ENCODE data around the gene CHRNE.
A peak's percentile ranks its signal among the peaks of the same experiment; 100 is the strongest.
"Not testable (repeated sequence)": the region's sequence is repeated elsewhere in the genome, so short reads cannot be mapped to it uniquely, and the experiment has no call there.

Gene CHRNE

DNA sequence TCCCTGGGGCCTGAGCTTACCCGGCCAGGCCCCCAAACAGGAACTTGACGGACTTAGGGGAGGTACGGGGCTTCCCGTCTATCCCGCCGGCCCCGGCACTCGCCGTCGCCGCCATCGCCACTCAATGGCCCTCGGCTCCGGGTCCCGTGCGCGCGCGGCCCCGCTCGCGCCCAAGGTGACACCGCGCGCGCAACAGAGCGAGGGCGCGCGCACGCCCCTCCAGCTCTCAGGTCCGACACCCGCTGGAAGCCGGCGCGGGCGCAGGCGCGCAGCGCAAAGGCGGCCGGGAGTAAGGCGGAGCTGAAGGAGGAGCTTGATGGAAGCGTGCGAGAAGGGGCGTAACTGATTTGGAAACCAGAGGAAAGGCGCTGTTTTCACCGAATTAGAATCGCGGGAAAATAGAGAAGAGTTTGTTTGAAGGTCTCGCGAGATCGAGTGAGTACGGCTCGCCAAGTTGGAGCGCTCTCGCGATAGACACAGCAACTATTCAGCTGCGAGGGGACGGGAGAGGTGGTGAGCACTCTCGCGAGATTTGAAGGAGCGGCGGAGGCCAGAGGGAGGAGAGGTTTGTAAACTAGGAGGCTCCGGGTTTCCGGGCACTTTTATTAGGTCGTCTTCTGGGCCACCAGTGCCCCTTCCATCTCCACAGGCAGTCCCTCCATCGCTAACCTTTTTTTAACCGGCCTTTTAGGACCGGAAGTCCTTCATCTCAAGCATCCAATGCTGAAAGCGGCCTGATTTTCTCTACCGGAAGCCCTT is 37.1 kb upstream of the CHRNE start, which contains the start of the genes RNF167 and SLC25A11:
RNF167 (plus strand) TSS at position 473 of the 759 bp plus-strand sequence. CDS start 642 bp downstream, outside the sequence.
SLC25A11 (minus strand) TSS at position 251 of the 759 bp plus-strand sequence; CDS start at position 115, 136 bp downstream.
- DNase-seq (ENCODE audit: low spot score) = peak; percentile 100

DNA sequence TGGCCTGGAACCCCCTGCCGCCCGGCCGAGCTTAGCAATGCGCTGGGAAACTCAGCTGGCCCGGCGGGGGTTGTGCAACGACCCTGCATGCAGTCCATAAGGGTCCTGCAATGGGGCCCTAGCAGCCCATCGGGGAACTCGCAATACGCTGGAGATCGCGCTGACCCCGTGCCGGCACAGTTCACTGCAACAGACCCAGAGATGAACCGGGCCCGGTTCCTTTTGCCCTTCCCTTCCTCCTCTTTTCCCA is 36.6 kb upstream of the CHRNE start:
- DNase-seq (ENCODE audit: low spot score) = no peak

DNA sequence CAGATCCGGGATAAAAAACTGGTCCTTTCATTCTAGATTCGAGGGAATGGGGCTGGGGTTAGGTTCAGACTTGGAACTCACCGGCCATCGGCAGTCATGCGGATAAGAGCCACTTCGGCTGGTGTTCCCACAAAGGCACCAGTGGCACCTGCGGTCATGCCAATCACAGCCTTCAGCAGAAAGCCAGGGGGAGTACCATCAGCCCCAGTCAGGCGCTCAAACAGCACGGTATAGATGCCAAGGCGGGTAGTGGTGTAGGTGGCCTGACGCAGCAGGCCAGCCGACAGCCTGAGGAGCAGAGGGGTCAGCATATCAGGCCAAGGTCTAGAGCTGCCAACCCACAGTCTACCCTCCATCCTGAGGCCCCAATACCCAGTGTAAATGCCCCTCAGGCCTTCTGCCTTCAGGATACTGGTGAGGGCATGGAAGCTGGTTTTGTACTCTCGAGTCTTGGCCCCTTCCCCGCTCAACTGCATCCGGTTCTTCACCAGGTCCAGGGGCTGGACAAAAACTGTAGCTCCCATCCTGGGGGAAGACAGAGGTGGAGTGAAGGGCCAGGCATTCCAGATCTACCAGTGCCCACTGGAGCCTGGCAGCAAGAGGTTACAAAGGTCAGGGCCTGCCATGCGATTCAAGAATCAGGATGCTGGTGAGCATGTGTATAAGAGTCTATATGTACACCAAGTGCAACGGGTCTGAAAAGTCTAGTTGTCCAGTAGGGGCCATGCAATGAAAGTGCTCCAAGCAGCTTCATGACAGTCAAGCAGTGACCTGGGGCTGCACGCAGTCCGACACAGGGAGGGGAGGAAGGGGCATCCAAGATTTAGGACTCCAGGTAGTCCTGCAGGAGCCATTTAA is 36.0 kb upstream of the CHRNE start:
- DNase-seq (ENCODE audit: low spot score) = no peak

DNA sequence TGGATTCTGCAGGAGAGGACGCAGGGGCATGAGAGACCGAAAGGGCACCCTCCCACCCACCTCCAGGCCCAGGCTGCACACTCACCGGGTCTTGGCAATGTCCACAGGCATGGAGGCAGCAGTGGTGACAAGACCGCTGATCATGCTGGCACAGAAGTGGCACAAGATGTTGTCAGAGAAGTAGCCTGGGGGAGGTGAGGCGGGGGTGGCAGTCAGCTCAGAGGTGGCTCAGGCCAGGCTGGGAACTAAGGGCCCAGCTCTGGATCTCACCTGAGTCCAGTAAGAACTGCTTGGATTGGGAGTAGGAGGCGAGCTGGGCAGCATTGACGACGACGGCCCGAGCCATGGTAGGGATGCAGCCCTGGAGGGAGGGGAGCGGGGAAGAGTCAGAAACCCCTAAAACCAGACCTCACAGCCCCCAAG is 35.2 kb upstream of the CHRNE start:
- DNase-seq (ENCODE audit: low spot score) = no peak

DNA sequence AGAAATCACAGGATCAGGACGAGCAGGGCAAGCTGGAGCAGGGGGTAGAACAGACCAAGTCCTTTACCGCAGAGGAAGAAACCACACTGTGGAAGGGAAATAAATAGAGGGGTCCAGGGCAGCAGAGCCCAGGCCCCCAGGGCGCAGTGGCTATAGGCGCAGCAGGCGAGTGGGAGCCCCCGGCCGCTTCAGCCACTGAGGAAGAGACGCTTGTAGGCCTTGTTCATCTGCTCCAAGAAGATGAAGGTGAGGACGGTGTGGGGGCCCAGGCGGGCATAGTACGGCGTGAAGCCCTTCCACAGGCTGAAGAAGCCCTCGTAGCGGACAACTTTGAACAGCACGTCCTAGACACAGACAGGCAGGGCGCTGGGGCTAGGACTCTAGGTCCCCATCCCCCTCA is 34.7 kb upstream of the CHRNE start:
- no peak for DNase-seq (ENCODE audit: low spot score)

DNA sequence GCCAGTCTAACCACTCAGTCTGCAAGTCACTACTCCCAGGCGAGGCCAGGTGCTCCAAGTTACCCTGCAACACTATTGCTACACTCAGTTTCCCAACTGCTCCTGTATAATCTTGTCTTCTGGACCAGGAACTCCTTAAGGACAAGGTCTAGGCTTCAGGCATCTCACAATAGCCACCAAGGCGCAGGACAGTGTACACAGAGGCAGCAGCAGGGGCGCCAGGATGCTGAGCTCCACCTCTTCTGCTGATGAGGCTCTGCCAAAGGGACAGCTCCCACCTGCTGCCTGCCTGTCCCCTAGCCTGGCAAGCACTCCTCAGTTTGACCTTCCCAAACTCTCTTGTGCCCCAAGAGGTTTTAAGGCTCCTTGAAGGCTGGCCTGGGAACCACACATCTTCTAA is 33.5 kb upstream of the CHRNE start:
- no peak for DNase-seq (ENCODE audit: low spot score)

DNA sequence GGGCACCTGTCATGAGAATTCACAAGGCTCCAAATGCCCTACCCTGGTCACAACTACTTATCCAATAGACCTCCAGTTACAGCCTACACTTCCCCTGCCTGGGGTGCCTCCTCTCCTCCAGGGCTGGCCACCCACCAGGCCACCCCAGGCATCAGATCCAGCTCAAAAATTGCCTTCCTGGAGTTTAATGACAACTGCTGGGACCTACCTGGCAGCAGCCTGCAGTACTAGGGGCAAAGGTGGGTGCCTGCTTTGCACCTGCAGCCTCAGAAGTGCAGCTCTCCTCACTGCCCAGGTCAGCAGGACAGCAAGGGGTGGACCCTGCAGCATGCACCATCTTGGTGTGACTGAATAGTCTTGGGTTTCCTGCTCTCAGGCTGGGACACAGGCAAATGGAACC is 32.8 kb upstream of the CHRNE start:
- no peak for DNase-seq (ENCODE audit: low spot score)

DNA sequence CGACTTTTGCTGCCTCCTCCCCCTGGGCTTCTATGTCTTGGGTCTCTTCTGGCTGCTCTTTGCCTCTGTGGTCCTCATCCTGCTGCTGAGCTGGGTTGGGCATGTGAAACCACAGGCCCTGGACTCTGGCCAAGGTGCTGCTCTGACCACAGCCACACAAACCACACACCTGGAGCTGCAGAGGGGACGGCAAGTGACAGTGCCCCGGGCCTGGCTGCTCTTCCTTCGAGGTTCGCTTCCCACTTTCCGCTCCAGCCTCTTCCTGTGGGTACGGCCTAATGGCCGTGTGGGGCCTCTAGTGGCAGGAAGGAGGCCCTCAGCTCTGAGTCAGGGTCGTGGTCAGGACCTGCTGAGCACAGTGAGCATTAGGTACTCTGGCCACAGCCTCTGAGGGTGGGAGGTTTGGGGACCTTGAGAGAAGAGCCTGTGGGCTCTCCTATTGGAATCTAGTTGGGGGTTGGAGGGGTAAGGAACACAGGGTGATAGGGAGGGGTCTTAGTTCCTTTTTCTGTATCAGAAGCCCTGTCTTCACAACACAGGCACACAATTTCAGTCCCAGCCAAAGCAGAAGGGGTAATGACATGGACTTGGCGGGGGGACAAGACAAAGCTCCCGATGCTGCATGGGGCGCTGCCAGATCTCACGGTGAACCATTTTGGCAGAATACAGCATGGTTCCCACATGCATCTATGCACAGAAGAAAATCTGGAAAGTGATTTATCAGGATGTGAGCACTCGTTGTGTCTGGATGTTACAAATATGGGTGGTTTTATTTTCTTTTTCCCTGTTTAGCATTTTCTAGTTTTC is 31.5 kb upstream of the CHRNE start:
- DNase-seq (ENCODE audit: low spot score) = peak; percentile 47

DNA sequence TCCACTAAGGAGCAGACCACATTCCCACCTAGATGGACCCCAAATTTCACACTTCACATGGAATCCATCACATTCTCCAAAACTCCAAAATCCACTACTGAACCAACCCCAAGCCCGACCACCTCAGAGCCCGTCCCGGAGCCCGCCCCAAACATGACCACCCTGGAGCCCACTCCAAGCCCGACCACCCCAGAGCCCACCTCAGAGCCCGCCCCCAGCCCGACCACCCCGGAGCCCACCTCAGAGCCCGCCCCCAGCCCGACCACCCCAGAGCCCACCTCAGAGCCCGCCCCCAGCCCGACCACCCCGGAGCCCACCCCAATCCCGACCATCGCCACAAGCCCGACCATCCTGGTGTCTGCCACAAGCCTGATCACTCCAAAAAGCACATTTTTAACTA is 30.7 kb upstream of the CHRNE start:
- DNase-seq (ENCODE audit: low spot score) = no peak

DNA sequence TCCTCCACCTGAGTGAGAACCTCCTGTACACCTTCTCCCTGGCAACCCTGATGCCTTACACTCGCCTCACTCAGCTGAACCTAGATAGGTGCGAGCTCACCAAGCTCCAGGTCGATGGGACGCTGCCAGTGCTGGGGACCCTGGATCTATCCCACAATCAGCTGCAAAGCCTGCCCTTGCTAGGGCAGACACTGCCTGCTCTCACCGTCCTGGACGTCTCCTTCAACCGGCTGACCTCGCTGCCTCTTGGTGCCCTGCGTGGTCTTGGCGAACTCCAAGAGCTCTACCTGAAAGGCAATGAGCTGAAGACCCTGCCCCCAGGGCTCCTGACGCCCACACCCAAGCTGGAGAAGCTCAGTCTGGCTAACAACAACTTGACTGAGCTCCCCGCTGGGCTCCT is 29.9 kb upstream of the CHRNE start:
- DNase-seq (ENCODE audit: low spot score) = no peak

DNA sequence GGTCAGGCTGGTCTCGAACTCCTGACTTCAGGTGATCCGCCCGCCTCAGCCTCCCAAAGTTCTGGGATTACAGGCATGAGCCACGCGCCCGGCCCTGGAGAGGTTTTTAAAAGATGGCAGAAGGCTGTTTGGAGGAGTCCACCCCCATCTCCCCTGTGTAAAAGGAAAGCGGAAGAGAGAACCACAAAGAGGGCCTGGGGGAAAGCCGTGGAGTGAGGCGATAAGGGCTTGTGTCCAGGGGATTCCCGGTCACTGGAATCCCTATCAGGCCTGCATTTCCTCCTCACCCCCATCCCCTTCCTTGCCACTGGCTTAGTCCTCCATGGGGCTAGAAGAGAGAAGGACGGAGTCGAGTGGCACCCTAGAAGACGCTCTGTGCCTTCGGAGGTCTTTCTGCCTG is 29.1 kb upstream of the CHRNE start, which contains the start of gene GP1BA:
GP1BA (plus strand) TSS at position 315 of the 400 bp plus-strand sequence. CDS start 328 bp downstream, outside the sequence.
- DNase-seq (ENCODE audit: low spot score) = no peak

DNA sequence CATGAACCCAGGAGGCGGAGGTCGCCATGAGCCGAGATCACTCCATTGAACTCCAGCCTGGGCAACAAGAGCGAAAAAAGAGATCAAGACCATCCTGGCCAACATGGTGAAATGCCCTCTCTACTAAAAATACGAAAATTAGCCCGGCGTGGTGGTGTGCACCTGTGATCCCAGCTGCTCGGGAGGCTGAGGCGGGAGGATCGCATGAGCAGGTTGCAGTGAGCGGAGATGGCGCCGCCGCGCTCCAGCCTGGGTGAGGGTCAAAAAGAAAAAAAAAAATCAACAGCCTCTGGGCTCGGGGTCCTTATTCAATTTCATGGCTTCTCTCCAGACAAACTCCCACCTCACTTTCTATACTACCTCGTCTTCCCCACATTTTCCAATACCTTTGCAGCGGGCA is 26.0 kb upstream of the CHRNE start:
- no peak for DNase-seq (ENCODE audit: low spot score)

DNA sequence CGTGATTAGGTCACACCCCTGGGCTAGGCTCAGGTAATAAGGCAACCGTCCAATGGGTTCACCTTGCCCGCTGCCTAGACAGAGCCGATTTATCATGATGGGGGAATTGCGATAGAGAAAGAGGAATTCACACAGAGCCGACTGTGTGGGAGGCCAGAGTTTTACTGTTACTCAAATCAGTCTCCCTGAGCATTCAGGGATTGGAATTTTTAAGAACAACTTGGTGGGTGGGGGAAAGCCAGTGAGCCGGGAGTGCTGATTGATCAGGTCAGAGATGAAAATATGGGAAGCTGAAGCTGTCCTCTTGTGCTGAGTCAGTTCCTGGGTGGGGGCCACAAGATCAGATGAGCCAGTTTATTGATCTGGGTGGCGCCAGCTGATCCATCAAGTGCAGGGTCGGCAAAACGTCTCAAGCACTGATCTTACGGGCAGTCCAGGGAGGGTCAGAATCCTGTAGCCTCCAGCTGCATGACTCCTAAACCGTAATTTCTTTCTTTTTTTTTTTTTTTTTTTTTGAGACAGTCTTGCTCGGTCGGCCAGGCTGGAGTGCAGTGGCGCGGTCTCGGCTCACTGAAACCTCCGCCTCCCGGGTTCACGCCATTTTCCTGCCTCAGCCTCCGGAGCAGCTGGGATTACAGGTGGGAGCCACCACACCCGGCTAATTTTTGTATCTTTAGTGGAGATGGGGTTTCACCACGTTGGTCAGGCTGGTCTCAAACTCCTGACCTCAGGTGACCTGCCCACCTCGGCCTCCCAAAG is 23.9 kb upstream of the CHRNE start:
- not testable (repeated sequence) for DNase-seq (ENCODE audit: low spot score)

DNA sequence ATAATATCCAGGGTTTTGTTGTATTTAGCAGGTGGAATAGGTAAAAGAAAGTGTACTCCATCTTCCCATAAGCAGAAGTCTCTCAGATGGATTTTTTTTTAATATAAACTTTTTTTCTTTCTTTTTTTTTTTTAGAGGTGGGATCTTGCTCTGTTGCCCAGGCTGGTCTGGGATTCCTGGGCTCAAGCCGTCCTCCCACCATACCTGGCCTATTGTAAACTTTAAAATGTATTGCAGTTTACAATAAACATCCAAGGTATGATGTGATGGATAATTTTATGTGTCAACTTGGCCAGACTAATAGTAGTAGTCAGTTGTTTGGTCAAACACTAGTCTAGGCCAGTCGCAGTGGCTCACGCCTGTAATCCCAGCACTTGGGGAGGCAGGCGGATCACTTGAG is 18.4 kb upstream of the CHRNE start:
- DNase-seq (ENCODE audit: low spot score) = no peak

DNA sequence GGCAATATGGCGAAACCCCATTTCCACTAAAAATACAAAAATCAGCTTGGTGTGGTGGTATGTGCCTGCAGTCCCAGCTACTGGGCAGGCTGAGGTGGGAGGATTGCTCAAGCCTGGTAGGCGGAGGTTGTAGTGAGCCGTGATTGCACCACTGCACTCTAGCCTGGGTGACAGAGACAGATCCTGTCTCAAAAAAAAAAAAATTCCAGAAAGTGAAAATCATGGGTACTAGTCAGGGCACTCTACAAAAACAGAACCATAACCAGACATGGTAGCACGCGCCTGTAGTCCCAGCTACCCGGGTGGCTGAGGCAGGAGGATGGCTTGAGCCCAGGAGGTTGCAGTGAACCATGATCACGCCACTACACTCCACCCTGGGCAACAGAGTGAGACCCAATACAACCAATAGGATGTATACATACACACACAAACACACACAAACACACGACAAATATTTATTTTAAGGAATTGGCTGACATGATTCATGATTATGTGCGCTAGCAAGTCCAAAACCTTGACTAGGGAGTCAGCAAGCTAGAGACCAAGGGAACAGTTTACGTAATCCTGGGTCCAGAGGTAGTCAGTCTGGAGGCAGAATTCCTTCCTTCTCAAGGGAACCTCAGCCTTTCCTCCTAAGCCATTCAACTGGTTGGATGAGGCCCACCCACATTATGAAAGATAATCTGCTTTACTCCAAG is 17.6 kb upstream of the CHRNE start:
- no peak for DNase-seq (ENCODE audit: low spot score)

DNA sequence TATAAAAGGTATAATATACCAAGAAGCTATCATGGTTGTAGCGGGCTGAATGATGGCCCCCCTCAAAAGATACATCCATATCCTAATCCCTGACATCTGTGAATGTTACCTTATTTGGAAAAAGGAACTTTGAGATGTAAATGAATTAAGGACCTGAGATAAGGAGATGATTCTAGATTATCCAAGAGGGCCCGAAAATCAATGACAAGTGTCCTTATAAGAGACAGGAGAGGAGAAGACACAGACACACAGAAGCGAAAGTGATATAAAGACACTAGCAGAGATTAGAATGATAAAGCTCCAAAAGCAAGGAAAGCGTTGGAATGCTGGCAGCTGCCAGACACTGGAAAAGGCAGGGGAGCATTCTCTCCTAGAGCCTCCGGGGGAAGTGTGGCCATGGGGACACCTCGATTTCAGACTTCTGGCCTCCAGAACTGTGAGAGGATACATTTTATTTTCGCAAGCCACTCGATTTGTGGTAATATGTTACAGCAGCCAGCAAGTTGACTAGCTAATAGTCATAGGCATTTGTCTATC is 16.7 kb upstream of the CHRNE start:
- no peak for DNase-seq (ENCODE audit: low spot score)

DNA sequence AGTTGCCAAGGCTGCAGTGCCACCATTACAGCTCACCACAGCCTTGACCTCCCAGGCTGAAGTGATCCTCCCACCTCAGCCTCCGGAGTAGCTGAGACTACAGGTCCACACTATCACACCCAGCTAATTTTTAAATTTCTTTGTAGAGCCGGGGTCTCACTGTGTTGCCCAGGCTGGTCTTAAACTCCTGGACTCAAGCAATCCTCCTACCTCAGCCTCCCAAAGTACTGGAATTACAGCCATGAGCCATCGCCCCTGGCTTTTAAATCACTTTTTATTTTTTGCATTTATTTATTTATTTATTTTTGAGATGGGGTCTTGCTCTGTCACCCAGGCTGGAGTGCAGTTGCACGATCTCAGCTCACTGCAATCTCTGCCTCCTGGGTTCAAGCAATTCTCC is 11.7 kb upstream of the CHRNE start:
- not testable (repeated sequence) for DNase-seq (ENCODE audit: low spot score)

DNA sequence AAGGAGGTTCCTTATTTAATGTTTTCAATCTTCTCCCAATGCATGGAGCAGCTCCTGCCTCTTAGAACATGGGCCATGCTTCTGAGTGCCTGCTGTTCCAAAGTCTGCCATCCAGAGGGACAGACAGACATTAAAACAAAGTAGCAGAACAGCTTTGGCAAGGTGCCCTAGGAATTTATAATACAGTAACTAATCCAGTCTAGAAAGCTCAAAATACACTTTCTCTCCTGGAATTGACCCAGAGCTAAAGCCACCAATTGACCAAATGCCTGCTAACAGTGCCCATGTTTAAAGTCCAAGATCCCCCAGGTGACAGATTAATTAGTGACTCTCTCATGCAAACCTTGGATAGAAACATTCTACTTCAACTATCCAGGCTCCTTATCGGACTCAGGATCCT is 11.1 kb upstream of the CHRNE start:
- DNase-seq (ENCODE audit: low spot score) = no peak

DNA sequence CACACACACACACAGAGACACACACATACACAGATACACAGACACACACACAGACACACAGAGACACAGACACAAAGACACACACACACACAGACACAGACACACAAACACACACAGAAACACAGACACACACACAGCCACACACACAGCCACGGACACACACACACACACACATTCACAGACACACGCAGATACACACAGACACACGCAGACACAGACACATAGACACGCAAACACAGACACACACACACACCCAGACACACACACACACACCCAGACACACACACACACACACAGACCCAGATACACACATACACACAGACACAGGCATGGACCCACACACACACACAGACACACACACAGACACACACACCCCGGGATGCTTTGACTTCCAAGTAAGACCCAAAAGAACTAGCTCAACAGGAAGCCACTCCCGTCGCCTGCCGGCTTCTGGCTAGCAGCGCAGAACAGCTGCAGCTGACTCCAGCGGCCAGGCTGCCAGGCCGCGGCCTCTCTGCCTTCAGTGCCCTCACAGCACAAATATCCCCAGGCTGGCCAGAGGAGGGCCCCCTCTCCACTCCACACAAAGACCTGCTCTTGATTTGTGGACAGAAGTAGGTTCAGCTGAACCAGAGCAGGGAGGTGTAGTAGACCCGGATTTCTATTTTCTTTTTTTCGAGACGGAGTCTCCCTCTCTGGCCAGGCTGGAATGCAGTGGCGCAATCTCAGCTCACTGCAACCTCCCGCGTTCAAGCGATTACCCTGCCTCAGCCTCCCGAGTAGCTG is 6.0 kb upstream of the CHRNE start:
- peak; percentile 86 for DNase-seq (ENCODE audit: low spot score)

DNA sequence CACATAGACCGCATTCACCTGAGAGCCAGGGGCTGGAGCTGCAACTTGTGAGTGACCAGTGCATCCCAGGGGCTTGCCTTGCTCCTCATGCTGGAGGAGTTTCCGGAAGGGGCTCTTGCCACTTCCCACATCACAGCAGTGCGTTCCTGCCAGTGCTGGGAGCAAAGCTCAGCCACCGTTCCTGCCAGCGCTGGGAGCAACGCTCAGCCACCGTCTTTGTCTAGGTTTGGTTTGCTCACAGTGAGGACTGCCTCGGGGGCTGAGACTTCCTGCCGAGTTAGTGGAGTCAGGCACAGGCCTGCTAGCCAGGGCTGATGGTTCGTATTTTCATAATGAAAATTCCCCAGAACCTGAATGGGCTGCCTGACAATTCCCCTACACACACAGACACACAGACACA is 5.4 kb upstream of the CHRNE start:
- DNase-seq (ENCODE audit: low spot score) = no peak

Data from cerebellar cortex (tissue), 1 donor.